ENCODE results near the gene KIF12. TPM values are rescaled to one million over a fixed set of nuclear protein-coding genes. Genes with fewer than 3 reads are reported as not detected.
"Not testable (repeated sequence)": the region's sequence is repeated elsewhere in the genome, so short reads cannot be mapped to it uniquely, and the experiment has no call there.

Gene KIF12
- total RNA-seq, 1 donor, result not detected

DNA sequence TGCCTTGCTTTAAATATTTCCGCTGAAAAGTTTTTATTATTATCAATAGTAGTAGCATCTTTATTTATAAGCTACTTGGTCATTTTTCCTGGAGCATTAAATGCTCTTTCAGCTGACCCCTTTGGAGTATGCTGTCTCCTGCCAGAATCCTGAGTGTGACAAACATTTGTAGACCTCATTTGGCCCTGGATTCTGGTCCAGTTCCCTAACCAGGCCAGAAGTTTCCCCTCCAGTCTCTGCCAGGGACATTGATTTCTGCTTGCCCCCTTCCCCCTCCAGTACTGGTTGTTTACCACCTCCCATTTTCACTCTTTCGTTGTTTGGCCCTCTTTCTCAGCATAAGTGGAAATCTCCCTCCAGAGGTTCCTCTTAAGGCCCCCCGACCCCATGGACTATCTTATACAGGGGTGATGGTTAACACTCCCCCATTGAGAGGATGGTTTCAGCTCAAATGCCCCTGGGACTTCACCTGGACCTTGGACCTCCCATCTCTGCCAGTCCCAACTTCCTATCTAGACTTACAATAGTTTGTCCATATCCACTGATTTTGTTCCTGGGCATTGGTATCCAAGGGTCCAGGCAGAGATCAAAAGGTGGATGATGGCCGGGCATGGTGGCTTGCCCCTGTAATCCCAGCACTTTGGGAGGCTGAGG is 31.7 kb upstream of the KIF12 start:
- TF ChIP-seq CTCF (IDR thresholded peaks at IDR 0.05; ENCODE audit: insufficient read depth, low read length), result no peak

DNA sequence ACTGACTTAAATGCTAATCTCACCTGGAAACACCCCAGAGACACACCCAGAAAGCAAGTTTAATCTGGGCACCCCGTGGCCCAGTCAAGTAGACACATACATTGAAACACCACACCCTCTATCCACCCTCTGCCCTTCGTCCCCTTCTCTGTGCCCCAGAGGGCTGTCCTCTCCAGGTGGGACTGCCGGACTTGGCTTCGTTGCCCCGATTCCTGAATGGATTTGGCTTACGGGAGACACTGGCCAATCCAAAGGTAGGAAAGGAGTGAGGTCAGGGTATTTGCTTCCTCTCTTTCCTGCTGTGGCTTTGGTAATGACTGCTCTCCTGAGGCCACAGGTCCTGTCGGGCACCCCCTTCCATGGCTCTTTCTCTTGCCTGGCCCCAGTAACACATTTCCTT is 31.0 kb upstream of the KIF12 start:
- no peak for DNase-seq (ENCODE audit: low read depth)

More for the DNA sequence above, 31.7 kb upstream of the KIF12 start:
- no peak for DNase-seq (ENCODE audit: low read depth)
- no peak overlapping the region for H3K4me3 ChIP-seq (ENCODE audit: low read depth, low read length)

DNA sequence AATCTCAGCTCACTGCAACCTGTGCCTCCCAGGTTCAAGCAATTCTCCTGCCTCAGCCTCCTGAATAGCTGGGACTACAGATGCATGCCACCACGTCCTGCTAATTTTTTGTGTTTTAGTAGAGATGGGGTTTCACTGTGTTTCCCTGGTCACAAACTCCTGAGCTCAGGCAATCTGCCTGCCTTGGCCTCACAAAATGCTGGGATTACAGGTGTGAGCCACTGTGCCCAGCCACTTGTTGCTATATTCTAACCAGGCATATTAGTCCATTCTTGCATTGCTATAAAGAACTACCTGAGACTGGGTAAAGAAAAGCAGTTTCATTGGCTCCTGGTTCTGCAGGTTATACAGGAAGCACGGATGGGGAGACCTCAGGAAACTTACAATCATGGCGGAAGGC is 29.7 kb upstream of the KIF12 start:
- DNase-seq (ENCODE audit: low read depth); H3K4me3 ChIP-seq (ENCODE audit: low read depth, low read length): not testable (repeated sequence)

More for the DNA sequence above, 31.0 kb upstream of the KIF12 start:
- H3K4me3 ChIP-seq (ENCODE audit: low read depth, low read length), result no peak overlapping the region
- TF ChIP-seq CTCF (IDR thresholded peaks at IDR 0.05; ENCODE audit: insufficient read depth, low read length), result no peak

- H3K4me3 ChIP-seq (ENCODE audit: low read depth, low read length), result no peak overlapping the region
- no peak for DNase-seq (ENCODE audit: low read depth)
- no peak for TF ChIP-seq CTCF (IDR thresholded peaks at IDR 0.05; ENCODE audit: insufficient read depth, low read length)
Observed at GRCh38 chr9:114126247-114127060, 27.4 kb upstream of the KIF12 start.

- DNase-seq (ENCODE audit: low read depth), result no peak
- no peak overlapping the region for H3K4me3 ChIP-seq (ENCODE audit: low read depth, low read length)
- no peak for TF ChIP-seq CTCF (IDR thresholded peaks at IDR 0.05; ENCODE audit: insufficient read depth, low read length)
Observed at GRCh38 chr9:114125476-114126013, 26.5 kb upstream of the KIF12 start.

DNA sequence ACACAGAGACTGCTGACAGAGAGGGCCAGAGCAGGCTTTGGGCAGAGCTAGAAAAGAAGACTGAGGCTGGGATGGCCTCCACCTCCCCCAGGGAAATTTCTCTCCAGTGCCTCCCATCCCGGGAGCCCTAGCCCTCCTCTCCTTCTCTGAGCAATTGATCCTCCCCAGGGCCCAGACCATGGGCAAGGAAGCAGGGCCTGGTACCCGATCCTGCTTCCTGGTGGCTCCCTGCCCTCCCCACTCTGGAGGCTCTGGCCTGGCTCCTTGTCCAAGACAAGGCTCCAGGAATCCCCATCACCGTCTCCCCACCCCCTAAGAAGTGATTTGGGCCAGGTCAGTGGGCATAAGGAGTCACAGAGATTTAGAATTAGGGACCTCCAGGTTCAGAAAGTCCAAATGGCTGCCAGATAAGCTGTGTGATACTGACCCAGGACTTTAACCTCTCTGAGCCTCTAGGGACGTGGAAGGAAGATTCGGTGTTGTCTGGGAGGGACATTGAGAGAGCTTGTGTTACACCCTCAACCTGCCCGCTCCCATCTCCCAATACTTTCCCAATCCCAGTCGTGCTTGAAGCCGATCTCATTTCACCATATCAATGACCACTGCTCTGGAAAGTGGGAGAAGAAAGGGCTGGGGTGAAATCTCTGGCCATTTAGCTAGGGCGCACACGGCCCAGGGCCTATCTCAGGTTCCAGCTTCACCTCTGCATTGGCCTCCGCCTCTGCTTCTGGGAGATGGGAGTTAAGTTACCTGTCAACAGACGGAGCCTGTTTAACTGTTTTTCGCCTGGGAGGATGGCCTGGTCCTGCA is 25.8 kb upstream of the KIF12 start:
- H3K4me3 ChIP-seq (ENCODE audit: low read depth, low read length), result no peak overlapping the region
- DNase-seq (ENCODE audit: low read depth), result no peak
- no peak for TF ChIP-seq CTCF (IDR thresholded peaks at IDR 0.05; ENCODE audit: insufficient read depth, low read length)
